ENCODE results near the gene TMX4. TPM values are rescaled to one million over a fixed set of nuclear protein-coding genes. Genes with fewer than 3 reads are reported as not detected.

The TMX4 gene
- total and polyA plus RNA-seq, 2 of the 4 experiments (the other 2 are of a cell fraction), result 5.4 to 13.6 TPM

GRCh38 chr20:8000796-8001195 is 18.8 kb downstream of the TMX4 start:
- ChIA-PET CTCF (no interaction called here), POLR2A (ENCODE audit: unreplicated experiment) (no interaction called here)
- dilution Hi-C loops (cut with HindIII; ENCODE audit: low sequenced_read_pairs, unreplicated experiment), result no loop called here
- DNase-seq (no peak), ATAC-seq (ENCODE audit: low read depth) (no peak)
- H3K9ac ChIP-seq (ENCODE audit: low read depth, low read length), result no peak overlapping the region
- H4K8ac ChIP-seq (ENCODE audit: low read depth in 2 of 2, low read length in 2 of 2), result no peak overlapping the region
- BruUV-seq (replicated peaks), result no TSS peak
- no peak overlapping the region for H3K18ac ChIP-seq (ENCODE audit: low read depth, low read length)
- no peak overlapping the region for H3K23ac ChIP-seq (ENCODE audit: low read depth, low read length)
- peaks cover 6% of the 10 kb centered on the region; the same call in 1 of the 2 replicates for H3K9me1 ChIP-seq (ENCODE audit: insufficient read depth, low read length)
- H3K4me2 ChIP-seq (ENCODE audit: low read depth, low read length), result no peak overlapping the region
- no peak overlapping the region for H2BK20ac ChIP-seq (ENCODE audit: low read depth, low read length)
- no peak overlapping the region for H3K14ac ChIP-seq (replicated peaks; ENCODE audit: low read depth, low read length)
- peaks cover 7% of the 10 kb centered on the region; the same call in 1 of the 2 replicates for H3K36me3 ChIP-seq (ENCODE audit: control insufficient read depth, insufficient read depth, low read length)
- H3K79me1 ChIP-seq (ENCODE audit: low read depth in 1 of 2, low read length in 2 of 2), result no peaks in the 10 kb centered on the region
- H2AK5ac ChIP-seq (ENCODE audit: low read depth, low read length), result no peak overlapping the region
- H2BK15ac ChIP-seq (ENCODE audit: low read depth, low read length), result no peak overlapping the region
- no peak overlapping the region for H4K5ac ChIP-seq (ENCODE audit: low read depth, low read length)
- H3K4me3 ChIP-seq (ENCODE audit: insufficient read depth, low read depth, low read length), result no peak overlapping the region
- no peak overlapping the region for H2BK120ac ChIP-seq (ENCODE audit: low read depth, low read length)
- no peak overlapping the region for H2AFZ ChIP-seq (replicated peaks; ENCODE audit: low read length, poor library complexity)
- H3K27me3 ChIP-seq (ENCODE audit: control insufficient read depth, insufficient read depth, low read length), result no peaks in the 10 kb centered on the region
- no peak overlapping the region for H4K91ac ChIP-seq (ENCODE audit: insufficient read depth, low read depth, low read length)
- H3K56ac ChIP-seq (ENCODE audit: extremely low read depth, insufficient read depth, low read length), result no peak overlapping the region
- H2BK5ac ChIP-seq (ENCODE audit: low read depth, low read length, poor library complexity, severe bottlenecking), result no peak overlapping the region
- no peak overlapping the region for H2AK9ac ChIP-seq (replicated peaks; ENCODE audit: low read depth, low read length, poor library complexity)
- no peaks in the 10 kb centered on the region for H3K4me1 ChIP-seq (ENCODE audit: control insufficient read depth, insufficient read depth, low read length)
- in situ Hi-C loops (cut with MboI; ENCODE audit: low sequenced_read_pairs), result no loop called here
- intact Hi-C loops (cut with micrococcal nuclease), result no loop called here
- H4K20me1 ChIP-seq (ENCODE audit: insufficient read depth, low read length), result no peaks in the 10 kb centered on the region
- TF ChIP-seq CHD1 (IDR thresholded peaks at IDR 0.05; ENCODE audit: low read depth, low read length), result no peak
- TF ChIP-seq MAZ (IDR thresholded peaks at IDR 0.05; ENCODE audit: borderline replicate concordance, low read depth, low read length), result no peak
- no peak for TF ChIP-seq BHLHE40 (IDR thresholded peaks at IDR 0.05; ENCODE audit: low read depth, low read length)
- no peak for TF ChIP-seq USF2 (IDR thresholded peaks at IDR 0.05; ENCODE audit: low read depth, low read length)
- no peak for TF ChIP-seq MXI1 (IDR thresholded peaks at IDR 0.05; ENCODE audit: borderline replicate concordance, low read depth, low read length)
- TF ChIP-seq RFX5 (IDR thresholded peaks at IDR 0.05; ENCODE audit: low read depth, low read length), result no peak
- TF ChIP-seq FOS (IDR thresholded peaks at IDR 0.05; ENCODE audit: low read depth, low read length), result no peak
- TF ChIP-seq ELK1 (IDR thresholded peaks at IDR 0.05; ENCODE audit: borderline replicate concordance, low read depth, low read length), result no peak
- TF ChIP-seq CEBPB (IDR thresholded peaks at IDR 0.05; ENCODE audit: low read depth, low read length), result no peak
- no peak for TF ChIP-seq SMC3 (IDR thresholded peaks at IDR 0.05; ENCODE audit: low read depth, low read length)
- TF ChIP-seq POLR2A (IDR thresholded peaks at IDR 0.05; ENCODE audit: low read depth, low read length), result no peak
- TF ChIP-seq RAD21 (IDR thresholded peaks at IDR 0.05; ENCODE audit: low read length), result no peak
- TF ChIP-seq NFE2L2 (IDR thresholded peaks at IDR 0.05; ENCODE audit: low read depth, low read length), result no peak
- TF ChIP-seq RCOR1 (IDR thresholded peaks at IDR 0.05; ENCODE audit: insufficient replicate concordance, low read length), result no peak
- no peak for TF ChIP-seq CTCF (conservative IDR thresholded peaks at IDR 0.05; ENCODE audit: low read depth, low read length)
- no peak overlapping the region for H3K4ac ChIP-seq (ENCODE audit: low read depth, low read length)
- no peaks in the 10 kb centered on the region for H3K9me3 ChIP-seq (ENCODE audit: control insufficient read depth, insufficient read depth, low read length)
- no peak overlapping the region for H3K27ac ChIP-seq (ENCODE audit: insufficient read depth, low read length)

All from IMR-90 (cell line).